Measurements from ENCODE around the gene NINJ1.

The NINJ1 gene

GRCh38 chr9:93086447-93087224 is 47.4 kb downstream of the NINJ1 start:
- DNase-seq: no peak

- no peak for DNase-seq
These were observed 48.4 kb downstream of the NINJ1 start for GRCh38 chr9:93085676-93086075.

GRCh38 chr9:93084471-93084881 is 49.6 kb downstream of the NINJ1 start:
- DNase-seq: no peak

GRCh38 chr9:93083592-93084470 is 50.2 kb downstream of the NINJ1 start:
- no peak for DNase-seq

GRCh38 chr9:93082841-93083411 is 51.1 kb downstream of the NINJ1 start:
- no peak for DNase-seq

GRCh38 chr9:93081931-93082330 is 52.1 kb downstream of the NINJ1 start:
- no peak for DNase-seq

GRCh38 chr9:93081081-93081529 is 52.9 kb downstream of the NINJ1 start:
- DNase-seq: no peak

GRCh38 chr9:93080406-93080805 is 53.6 kb downstream of the NINJ1 start:
- DNase-seq: no peak

- DNase-seq: no peak
These were observed 54.7 kb downstream of the NINJ1 start for GRCh38 chr9:93079371-93079770.

- no peak for DNase-seq
These were observed 56.2 kb downstream of the NINJ1 start for GRCh38 chr9:93077811-93078210.

- DNase-seq: no peak
These were observed 56.7 kb downstream of the NINJ1 start for GRCh38 chr9:93077367-93077766.

GRCh38 chr9:93076792-93077128 is 57.3 kb downstream of the NINJ1 start:
- no peak for DNase-seq

GRCh38 chr9:93076101-93076791 is 57.8 kb downstream of the NINJ1 start:
- DNase-seq: no peak

- DNase-seq: no peak
These were observed 61.7 kb downstream of the NINJ1 start for GRCh38 chr9:93072383-93072795.

All from SHP77 treated with DMSO at 0.1 percent for 48 hours (cell line).